ENCODE data around the gene EDIL3.

The EDIL3 gene

DNA sequence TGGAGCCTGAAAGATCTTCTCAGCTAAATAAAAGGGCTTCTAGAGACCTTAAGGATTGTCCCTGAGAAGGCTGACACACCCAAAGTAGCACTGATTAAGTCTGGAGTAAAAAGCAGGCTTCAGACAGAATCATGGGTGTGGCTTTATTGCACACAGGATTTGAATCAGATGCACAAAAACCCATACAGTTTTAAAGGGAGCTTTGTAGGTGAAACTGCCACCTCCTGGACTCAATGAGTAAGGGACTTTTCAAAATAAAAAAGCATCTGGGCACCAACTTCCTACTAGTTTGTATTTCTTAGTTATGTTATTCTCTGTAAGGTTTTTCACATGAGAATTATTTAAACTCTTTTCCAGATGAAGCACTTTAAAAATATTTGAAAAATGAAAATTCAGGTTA lies 129.4 kb downstream of the EDIL3 start:
- peak; percentile 69 for DNase-seq

DNA sequence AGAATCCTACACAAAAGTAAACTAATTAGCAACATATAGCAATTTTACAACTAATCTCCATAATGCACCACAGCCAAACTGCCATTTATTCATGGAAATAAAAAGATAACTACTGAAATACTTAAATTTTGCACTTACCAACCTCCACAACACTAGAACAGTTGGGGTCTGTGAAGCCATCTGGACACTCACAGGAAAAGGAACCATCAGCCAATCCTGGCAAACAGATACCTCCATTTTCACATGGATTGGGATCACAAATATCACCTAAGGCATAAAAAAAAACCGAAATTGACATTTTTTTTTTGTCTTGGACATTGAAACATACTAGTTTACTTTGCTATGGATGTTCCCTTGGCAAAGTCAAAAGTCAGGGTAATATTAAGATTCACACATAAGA lies 130.7 kb downstream of the EDIL3 start:
- no peak for DNase-seq

DNA sequence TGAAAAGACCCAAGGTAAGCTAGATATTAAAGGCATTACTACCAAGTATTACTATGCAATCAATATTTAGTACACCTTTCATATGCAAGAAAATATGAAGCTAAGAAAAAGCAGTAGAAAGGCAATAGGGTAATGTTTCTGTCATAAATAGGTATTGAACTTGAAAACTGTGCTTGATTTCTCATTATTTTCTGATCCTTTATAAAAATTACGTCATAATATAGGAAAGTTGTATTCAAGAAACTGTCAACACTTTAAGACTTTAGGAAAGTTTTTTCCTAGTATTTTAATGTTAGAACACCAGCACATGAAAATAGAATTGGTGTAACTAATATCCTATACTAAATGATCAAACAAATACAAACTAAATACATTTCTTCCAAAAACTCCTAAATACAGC lies 133.2 kb downstream of the EDIL3 start:
- DNase-seq, result no peak

DNA sequence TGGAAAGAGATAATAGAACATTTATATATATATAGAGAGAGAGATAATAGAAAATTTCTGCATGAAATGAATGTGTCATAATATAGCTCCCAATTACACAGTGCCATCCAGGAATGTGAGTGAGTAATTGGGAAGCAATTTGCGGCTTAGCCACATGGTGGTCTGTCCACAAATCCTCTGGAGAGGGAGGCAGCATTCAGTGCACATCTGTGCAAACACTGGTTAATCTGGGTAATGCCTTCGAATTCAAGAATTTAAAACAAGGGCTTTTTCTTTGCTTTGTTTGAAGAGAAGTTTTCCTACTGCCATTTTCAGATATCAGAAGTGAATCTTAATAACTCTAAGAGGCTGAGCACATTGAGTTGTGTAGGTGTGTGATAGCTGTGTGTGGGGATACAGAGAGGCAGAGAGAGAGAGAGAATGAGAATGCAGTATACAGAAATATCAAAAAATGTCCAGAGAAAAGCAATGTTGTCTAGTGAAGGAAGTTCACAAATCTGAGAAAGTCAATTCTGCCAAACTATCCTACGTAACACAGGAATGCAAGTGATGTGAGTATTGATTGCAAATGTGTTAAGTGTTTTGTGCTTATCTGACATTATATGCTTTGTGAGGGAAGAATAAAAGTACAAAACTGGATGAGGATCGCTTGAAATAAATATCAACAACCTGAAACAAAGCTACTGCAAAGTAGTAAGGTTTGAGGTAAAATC lies 134.6 kb downstream of the EDIL3 start:
- DNase-seq, result peak; percentile 97

DNA sequence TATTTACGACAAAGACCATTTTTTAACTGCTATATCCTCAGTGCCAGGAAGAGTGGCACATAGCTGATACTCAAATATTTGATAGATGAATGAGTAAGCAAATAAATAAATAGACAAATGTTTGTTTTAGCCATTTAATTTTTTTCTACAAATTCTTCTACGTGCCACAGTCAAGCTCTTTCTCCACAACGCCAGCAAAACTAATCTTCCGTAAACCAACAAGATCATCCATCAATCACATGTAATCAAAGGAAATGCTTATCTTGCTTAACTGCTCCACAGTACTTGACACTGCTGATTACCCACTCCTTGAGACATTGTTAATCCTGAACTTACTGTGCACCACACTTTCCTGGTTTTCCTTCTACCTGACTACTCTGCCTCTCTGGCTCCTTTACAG lies 136.7 kb downstream of the EDIL3 start:
- DNase-seq, result no peak

DNA sequence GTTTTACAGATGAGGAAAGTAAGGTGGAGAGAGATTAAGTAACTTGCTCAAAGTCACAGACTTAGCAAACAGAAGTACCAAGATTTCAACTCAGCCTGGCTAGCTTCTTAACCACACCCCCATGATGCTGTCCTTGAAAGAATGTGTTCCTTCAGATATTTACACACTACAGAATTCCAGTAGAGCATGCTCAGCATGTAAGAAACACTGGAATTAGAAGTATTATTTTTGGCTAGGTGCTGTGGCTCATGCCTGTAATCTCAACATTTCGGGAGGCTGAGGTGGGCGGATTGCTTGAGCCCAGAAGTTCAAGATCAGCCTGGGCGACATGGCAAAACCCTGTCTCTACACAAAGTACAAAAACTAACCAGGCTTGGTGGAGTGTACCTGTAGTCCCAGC lies 142.4 kb downstream of the EDIL3 start:
- DNase-seq, result peak; percentile 83

DNA sequence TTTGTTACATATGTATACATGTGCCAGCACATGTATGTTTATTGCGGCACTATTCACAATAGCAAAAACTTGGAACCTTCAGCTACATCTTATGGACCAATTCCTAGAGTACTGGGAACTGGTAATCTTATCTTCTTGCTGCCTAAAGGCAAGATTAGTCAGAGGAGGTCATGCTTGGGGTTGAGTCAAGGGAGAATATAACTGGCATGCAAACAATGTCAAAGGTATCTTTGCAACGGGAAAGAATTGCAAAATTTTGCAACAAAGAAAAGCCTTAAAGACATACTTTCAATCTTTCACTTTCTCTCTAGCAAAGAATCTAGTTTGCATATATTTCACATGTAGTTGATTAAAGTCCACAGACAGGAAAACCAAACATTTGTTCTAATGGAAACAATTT lies 145.2 kb downstream of the EDIL3 start:
- peak; percentile 61 for DNase-seq

DNA sequence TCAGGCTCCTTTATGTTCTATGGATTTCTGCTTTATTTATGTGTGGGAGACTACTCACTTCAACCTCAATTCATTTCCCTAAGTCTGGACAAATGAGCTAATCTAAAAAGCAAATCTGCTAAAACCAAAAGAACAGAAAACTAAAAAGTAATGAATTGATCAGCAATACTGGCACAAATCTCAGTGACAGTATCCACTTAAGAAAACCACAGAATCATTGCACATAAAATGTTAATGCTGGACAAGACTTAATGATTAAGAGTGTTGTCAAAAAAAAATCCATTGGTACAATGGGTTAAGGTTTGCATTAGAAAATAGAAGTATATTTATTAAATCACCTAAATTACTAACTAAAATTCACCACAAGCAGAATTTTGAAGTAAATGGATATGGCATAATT lies 147.6 kb downstream of the EDIL3 start:
- no peak for DNase-seq

DNA sequence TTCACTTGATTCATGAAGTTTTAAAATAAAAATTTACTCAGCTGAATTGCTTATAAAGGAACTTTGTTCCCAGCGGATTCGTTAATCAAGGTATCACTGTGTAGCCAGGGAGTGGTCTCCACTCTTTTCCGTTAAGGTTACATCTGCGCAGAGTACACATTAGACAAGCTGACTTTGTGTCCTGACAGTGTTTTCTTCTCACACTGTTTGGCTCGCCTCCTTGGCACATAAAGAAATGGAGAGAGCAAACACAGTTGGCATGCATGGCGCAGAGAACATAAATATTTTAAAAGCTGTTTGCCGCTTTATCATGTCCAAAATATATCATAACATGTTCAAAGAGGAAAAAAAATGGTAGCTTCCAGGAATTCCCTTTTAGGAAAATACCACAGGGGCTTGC lies 153.2 kb downstream of the EDIL3 start:
- no peak for DNase-seq

DNA sequence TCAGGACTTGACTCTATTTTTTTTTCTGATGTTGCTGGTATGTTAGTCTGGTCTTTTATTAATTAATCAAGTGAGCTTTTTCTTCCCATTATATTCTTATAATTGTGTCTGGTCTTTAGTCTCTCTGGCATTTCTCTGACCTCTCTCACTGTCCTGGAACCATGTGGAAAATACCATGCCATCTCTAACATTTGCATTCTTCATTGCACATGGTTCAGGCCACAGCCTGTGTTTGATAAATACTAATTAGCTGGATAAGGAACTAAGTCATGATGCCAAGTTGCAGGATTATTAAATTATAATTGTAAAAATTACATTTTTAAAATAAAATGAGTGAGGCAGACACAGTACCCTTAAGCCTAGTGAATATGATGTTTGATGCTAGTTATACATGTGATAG lies 155.6 kb downstream of the EDIL3 start:
- no peak for DNase-seq

DNA sequence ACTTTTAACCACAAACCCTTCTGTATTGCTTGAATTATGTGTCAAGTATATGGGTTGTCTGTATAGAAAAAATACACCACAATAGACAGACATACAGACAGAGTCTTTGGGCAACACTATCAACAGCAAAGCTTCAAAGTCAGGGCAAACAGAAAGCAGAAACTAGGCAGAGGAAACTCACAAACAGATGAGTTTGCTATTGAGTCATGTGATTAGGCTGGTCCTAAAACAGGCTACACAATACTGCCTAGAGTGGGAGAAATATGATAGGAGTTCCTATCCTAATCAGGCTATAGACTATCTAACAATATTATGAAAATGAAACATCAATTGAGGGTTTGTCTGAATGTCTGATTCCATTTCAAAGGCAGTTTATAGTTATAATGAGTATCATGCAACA lies 156.4 kb downstream of the EDIL3 start:
- no peak for DNase-seq

DNA sequence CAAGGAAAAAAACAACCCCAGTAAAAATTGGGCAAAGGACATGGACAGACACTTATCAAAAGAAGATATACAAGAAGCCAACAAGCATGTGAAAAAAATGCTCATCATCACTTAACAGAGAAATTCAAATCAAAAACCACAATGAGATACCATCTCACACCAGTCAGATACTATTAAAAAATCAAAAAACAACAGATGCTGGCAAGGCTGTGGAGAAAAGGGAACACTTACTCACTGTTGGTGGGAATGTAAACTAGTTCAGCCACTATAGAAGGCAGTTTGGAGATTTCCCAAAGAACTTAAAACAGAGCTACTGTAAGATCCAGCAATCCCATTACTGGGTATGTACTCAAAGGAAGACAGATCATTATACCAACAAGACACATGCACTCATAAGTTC lies 157.4 kb downstream of the EDIL3 start:
- DNase-seq, result peak; percentile 43

DNA sequence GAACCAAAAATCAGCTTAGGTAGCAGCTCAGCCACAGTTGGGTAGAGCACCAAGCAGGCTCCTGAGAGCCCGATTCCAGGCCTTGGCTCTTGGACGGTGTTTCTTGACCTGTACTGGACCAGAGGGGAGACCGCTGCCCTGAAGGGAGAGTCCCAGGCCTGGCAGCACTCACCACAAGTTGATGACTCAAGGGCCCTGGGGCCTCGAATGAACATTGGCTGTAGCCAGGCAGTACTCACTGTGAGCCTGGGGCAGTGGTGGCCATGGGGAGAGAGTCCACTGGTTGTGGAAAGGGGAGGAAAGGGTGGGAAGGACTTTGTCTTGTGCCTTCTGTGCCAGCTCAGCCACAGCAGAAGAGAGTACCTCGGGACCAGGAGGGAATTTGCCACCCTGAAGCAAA lies 166.1 kb downstream of the EDIL3 start:
- no peak for DNase-seq

DNA sequence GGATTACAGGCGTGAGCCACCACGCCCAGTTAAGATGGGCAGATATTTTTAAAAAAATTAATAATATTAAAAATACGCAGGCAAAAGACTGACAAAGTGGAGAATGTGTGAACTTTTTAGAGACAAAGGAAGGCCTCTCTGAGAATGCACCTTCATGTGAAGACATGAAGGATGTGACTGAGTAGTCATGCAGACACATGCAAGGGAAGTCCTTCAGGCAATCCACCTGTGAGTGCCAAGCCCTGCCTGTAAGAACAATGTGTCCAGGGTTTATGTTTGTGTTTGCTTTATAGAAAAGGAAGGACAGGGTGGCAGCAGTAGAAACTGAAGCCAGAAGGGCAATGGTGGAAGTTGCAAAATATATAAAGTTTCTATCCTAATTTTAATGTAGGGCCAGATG lies 169.2 kb downstream of the EDIL3 start:
- DNase-seq, result no peak

DNA sequence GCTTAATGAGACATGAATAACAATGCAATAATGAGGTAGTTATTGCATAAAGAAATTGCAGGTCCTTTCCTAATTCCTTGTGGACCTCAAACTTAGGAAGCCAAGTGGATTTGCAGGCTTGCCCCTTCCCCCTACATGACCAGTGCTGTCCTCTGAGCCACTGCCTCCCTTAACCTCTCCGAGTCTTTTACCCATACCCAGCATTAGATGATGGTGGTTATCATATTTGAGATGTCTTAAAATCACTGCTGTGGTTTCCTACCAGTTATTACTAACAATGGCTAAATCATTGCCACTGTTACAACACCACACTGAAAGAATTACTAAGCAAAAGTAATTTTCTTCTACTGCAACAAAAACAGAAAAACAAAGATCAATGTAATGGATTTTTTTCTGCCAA lies 170.8 kb downstream of the EDIL3 start:
- no peak for DNase-seq

DNA sequence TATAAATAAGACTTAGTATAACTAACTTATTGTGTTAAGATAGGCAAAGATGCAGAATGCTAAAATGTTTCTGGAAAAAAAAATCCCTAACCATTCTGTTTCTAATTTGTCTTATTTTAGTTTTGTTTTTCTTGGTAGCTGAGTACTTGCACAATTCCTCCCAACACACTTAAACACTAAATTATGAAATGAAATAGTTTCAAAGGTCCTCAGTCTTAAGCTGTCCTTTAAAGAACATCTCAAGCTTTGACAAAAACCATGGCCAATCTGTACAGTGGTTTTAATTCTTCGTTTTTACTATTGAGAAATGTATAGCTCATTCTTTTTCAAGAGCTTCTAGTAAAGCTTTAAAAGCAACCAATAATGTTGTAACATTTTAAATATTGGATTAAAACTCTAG lies 171.5 kb downstream of the EDIL3 start:
- DNase-seq, result no peak

DNA sequence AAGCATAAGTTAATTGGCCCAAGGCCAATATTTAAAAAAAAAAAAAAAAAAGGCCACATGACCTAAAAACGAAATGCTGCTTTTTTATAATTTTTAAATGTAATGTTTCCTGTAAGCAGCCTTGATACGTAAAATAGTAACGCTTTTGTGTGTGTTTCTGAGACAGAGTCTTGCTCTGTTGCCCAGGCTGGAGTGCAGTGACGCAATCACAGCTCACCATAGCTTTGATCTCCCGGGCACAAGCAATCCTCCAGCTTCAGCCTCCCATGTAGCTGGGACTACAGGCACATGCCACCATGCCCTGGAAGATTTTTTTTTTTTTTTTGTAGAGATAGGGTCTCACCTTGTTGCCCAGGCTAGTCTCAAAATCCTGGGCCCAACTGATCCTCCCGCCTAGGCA lies 179.9 kb downstream of the EDIL3 start:
- DNase-seq, result no peak

DNA sequence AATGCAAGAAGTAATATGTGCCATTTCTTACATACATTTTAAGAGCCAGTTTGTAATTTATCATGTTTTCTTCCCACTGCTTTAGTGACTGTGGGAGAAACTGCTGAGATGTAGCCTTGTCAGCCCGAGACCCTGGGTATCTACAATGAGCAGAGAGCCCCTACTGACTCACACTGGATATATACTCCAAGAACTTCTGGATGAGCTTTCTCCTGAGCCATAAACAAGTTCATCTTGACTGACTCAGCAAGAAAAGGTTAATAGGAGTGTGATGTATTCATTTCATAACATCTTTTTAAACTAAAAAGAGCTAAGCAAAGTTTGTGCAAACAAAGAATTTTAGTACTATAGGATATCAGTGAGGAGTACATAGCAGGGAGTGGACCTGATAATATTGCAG lies 182.5 kb downstream of the EDIL3 start:
- no peak for DNase-seq

DNA sequence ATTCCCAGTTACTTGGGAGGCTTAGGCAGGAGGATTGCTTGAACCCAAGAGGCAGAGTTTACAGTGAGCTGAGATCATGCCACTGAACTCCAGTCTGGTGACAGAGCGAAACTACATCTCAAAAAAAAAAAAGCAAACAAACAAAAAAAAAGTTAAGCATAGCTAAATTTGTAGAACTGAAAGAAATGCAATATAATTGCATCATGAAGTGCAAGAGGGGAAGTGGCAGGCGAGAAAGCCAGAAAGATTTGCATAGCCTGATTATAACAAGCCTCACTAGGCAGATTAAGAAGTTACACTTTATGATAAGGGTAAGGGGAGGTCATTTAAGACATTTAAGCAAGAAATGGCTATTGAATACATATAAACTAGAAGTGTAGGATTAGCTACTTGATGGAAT lies 187.1 kb downstream of the EDIL3 start:
- no peak for DNase-seq

DNA sequence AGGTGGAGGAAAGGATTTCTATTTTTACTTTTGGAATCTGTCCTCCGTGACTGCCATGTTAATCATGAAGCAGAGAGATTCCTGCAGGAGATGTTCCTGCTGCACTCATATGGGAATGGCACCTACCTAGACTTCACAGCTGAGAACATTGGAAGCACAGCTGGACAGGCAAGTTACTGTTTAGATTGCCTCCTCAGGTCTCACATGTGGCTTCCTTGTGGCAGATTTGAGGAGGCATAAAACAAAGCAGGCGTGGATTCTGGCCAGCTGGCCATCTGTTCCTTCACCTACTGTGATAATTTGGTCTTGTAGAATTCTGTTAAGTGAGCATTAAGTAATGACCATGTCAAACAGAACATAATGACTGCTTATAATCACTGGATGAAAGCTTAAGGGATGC lies 193.4 kb downstream of the EDIL3 start:
- DNase-seq, result peak; percentile 22

DNA sequence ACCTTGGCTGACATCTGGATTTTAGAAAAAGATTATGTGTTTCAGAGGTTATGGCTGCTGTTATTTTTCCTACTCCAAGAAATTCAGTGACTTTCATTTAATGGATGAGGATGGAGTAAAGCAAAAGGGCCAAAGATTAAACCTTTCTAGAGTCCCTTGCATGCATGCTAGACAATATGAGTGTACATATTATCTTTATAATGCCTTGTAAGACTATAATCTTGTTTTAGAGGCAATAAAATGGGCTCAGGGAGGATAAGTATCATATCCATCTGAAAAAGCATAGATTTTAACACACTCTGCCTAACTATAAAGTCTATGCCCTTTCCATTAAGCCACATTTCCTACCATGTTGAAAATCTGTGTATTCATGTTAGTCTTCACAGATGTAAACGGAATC lies 199.8 kb downstream of the EDIL3 start:
- no peak for DNase-seq

DNA sequence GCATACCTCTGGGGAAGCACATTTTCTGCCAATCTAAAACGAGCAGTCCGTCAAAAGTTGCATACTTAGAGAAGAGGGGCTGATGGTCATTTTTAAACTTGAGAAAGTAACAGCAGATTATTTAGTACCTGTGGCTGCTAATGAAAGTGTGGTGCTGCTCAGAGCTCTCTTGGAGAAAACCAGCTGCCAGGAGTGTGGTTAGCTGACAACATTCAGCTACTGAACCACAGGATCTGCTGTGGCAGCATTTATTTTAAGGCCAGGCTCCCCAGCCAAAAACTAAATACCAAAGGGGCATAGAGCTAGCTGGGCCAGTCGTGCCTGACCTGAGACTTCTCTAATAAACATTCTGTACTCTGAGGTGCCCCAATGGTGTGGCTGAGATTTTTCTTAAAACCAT lies 203.6 kb downstream of the EDIL3 start:
- DNase-seq, result peak; percentile 17

DNA sequence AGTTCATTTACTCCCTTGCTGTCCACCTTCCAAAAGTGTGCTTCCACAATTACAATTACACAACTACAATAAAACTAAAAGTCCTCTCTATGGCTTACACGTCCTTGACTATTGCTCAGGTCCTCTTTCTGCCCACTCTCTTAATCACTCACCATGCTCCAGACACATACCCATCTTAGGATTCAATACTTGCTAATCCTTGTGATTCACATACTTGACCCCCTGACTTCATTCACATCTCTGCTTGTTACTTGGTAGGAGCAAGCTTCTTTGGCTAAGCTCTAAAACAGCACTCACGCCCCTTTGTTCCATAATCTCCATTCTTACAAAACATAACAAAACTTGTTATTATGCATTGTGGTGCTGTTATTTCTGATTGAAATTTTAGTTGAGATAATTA lies 215.8 kb downstream of the EDIL3 start:
- no peak for DNase-seq

DNA sequence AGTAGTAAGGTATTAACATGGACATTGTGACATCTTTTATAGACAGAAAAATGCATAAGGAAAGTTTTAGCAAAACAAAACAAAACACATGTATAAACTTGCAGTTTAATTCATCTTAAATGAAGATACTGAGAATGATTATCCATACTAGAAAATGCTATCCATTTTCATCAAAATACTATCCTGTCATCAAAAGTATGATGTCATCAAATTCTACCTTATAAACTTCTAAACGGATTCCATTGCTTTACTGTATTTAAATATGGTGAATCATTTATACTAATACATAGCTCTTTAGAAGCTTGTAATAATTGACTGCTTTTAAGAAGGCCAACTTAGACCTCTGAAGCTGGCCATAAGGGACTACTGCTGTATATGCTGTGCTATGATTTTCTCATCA lies 221.0 kb downstream of the EDIL3 start:
- no peak for DNase-seq

DNA sequence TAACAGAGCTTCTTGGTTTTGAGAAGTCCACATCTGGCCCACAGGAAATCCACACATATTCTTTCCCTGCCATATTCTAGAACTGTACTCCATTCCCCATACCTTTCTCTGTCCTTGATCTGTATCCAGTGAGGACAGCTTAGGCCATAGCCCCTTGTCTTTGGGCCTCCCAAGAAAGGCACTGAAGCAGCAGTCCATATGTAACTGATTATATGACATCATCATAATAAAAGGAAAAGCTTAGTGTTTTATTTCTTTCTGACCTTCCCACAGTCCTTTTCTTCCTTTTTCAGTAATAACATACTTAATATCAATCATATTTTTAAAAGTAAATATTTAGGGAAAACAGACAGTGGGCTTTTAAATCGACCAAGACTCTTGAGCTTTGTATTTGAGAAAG lies 222.0 kb downstream of the EDIL3 start:
- DNase-seq, result no peak

Measured in fibroblast of skin of abdomen (primary cell).